Esophagus squamous epithelium (tissue), 5 donors: Measurements from ENCODE around the gene ABHD5. TPM values are rescaled to one million over a fixed set of nuclear protein-coding genes. Genes with fewer than 3 reads are reported as not detected.

Source experiments
- DNase-seq: peaks from one replicate; lab custom pipeline; 2025; lab: John Stamatoyannopoulos, UW
- H3K27ac ChIP-seq, 4 donors: fragments of 200-600 bp; sonication (generic); one replicate each; pipeline ENCODE4 v1.5.1; 2016 to 2019; ENCODE audit warnings: mild to moderate bottlenecking in 1 of 4
- H3K27me3 ChIP-seq, 4 donors: fragments of 200-600 bp; sonication (generic); 1 replicate in 3 of 4; 2 replicates in 1 of 4; pipeline versions ENCODE4 v1.5.1 to v1.6.0; 2017 to 2021; ENCODE audit warnings: antibody characterized with exemption in 1 of 4
- H3K36me3 ChIP-seq, 3 donors: fragments of 200-600 bp; sonication (generic); one replicate each; pipeline ENCODE4 v1.5.1; 2016 to 2019
- H3K4me1 ChIP-seq, 3 donors: fragments of 200-600 bp; sonication (generic); one replicate each; pipeline ENCODE4 v1.5.1; 2017 to 2019
- H3K4me3 ChIP-seq, 4 donors: fragments of 200-600 bp; sonication (generic); 1 replicate in 3 of 4; 2 replicates in 1 of 4; pipeline ENCODE4 v1.5.1; 2016 to 2019; ENCODE audit warnings: mild to moderate bottlenecking in 2 of 4, moderate library complexity in 1 of 4
- H3K9me3 ChIP-seq, 3 donors: fragments of 200-600 bp; sonication (generic); one replicate each; pipeline ENCODE4 v1.5.1; 2016 to 2019
- CTCF ChIP-seq, 6 experiments: fragments of 450-650 bp in 4 of 6; fragments of 200-600 bp in 2 of 6; sonication (generic) in 2 of 6; IDR thresholded peaks; one replicate each; pipeline ENCODE4 v1.5.1; 2016 to 2019; ENCODE audit warnings: antibody characterized with exemption in 6 of 6, mild to moderate bottlenecking in 4 of 6, moderate library complexity in 4 of 6
- POLR2A ChIP-seq, 4 donors: fragments of 450-650 bp; IDR thresholded peaks; one replicate each; pipeline ENCODE4 v1.6.1; 2017; ENCODE audit warnings: antibody characterized with exemption in 4 of 4, mild to moderate bottlenecking in 4 of 4, moderate library complexity in 3 of 4
- WGBS, 2 donors: methylation state at CpG; one replicate each; pipeline ENCODE4 v1.1.5; 2018; 5-methylcytosine and 5-hydroxymethylcytosine counted together
- intact Hi-C: fragments of 100-400 bp; cut with DNase I; formaldehyde crosslinking; loops from one replicate; pipeline ENCODE4 v1.15.0; 2022
- total RNA-seq, 4 donors: library from RNA; depleted of rRNA; stranded (reverse); fragments of >200 nt; gene quantifications; one replicate each; pipeline ENCODE4 v1.1.0, GENCODE V29; 2016
- donor health status: DM: yes; HTN: yes; CAD: no.

The ABHD5 gene
- total RNA-seq, 4 donors from 2014 or later: 28.3 to 38.1 (median 36.0) TPM

DNA sequence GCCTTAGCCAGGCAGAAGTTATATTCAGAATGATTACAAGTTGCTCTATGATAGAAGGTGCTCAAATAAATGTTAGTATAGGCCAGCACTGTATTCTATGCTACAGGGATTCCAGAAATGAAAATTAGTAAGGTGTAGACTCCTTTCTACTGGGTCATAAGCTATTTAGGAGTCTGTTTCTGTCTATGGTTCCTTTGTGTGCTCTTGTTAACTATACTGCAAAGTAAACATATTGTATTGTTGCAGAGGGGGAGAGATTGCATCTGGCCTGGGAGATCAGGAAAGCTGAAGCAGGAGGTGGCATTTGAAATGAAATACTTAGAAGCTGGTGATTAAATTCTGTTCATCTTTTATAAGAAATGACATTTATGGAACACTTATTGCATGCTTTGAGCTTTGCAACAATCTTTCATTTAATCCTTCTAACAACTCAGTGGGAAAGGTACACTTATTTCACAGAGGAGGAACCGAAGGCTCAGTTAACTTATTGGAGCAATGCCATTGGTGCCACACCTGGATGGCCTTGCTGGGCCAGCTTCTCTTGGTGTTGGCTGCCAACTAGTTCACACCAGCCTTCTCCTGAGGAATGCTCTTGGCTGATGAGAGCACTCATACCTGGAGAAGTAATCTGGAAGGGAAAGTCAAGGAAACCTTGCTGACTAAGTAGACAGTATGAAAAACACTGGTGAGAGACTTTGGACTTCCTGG, 39.1 kb downstream of the ABHD5 start:
- Histone ChIP-seq H3K9me3 (no peaks in the 10 kb centered on the region), H3K27me3 (no peaks in the 10 kb centered on the region), H3K36me3 (no peaks in the 10 kb centered on the region), H3K4me1 (peaks cover 0 to 53% (median 0%) of the 10 kb centered on the region in 3 donors), H3K4me3 (no peak overlapping the region), H3K27ac (peak overlapping the region in 1 of 4 donors; percentile 50)
- WGBS, 2 donors: 33 to 60% methylated on average over 1 of the region's 1 CpG
- TF ChIP-seq POLR2A (IDR thresholded peaks at IDR 0.05) (no peak), CTCF (IDR thresholded peaks at IDR 0.05) (no peak)
- DNase-seq: no peak
- intact Hi-C loops: no loop called here

GRCh38 chr3:43732747-43733425, 42.1 kb downstream of the ABHD5 start:
- Histone ChIP-seq H3K36me3 (no peaks in the 10 kb centered on the region), H3K4me3 (no peak overlapping the region), H3K27me3 (no peaks in the 10 kb centered on the region), H3K9me3 (no peaks in the 10 kb centered on the region), H3K27ac (peak overlapping the region in 1 of 4 donors; percentile 3), H3K4me1 (peaks cover 0 to 38% (median 0%) of the 10 kb centered on the region in 3 donors)
- DNase-seq: no peak
- 82 to 93% methylated on average over 6 of the region's 6 CpGs for WGBS, 2 donors
- TF ChIP-seq CTCF (IDR thresholded peaks at IDR 0.05): no peak
- TF ChIP-seq POLR2A (IDR thresholded peaks at IDR 0.05): no peak
- intact Hi-C loops: no loop called here

- intact Hi-C loops: no loop called here
- no peak for TF ChIP-seq CTCF (IDR thresholded peaks at IDR 0.05)
- no peak for TF ChIP-seq POLR2A (IDR thresholded peaks at IDR 0.05)
- WGBS, 2 donors: 61 to 78% methylated on average over 6 of the region's 6 CpGs
- H3K4me1 ChIP-seq: peaks cover 0 to 38% (median 0%) of the 10 kb centered on the region in 3 donors
- H3K9me3 ChIP-seq: no peaks in the 10 kb centered on the region
- no peaks in the 10 kb centered on the region for H3K27me3 ChIP-seq
- no peak overlapping the region for H3K27ac ChIP-seq
- DNase-seq: no peak
- no peaks in the 10 kb centered on the region for H3K36me3 ChIP-seq
- no peak overlapping the region for H3K4me3 ChIP-seq
Measured at GRCh38 chr3:43733459-43734384, 43.0 kb downstream of the ABHD5 start.

GRCh38 chr3:43734685-43735084, 43.9 kb downstream of the ABHD5 start:
- intact Hi-C loops: no loop called here
- WGBS, 2 donors: 87 to 90% methylated on average over 2 of the region's 2 CpGs
- Histone ChIP-seq H3K27me3 (no peaks in the 10 kb centered on the region), H3K4me3 (no peak overlapping the region), H3K4me1 (peaks cover 0 to 31% (median 0%) of the 10 kb centered on the region in 3 donors), H3K36me3 (no peaks in the 10 kb centered on the region), H3K9me3 (no peaks in the 10 kb centered on the region), H3K27ac (no peak overlapping the region)
- TF ChIP-seq POLR2A (IDR thresholded peaks at IDR 0.05) (no peak), CTCF (IDR thresholded peaks at IDR 0.05) (no peak)
- no peak for DNase-seq
